SU-DHL-6 (cell line): ENCODE data around the gene ZNF292.

Experiments
- CTCF ChIP-seq: fragments of 200-600 bp; sonication (generic); IDR thresholded peaks from one replicate; pipeline ENCODE4 v1.5.1; 2017; ENCODE audit warnings: antibody characterized with exemption, mild to moderate bottlenecking, low read length, moderate library complexity; ENCODE audit not compliant: insufficient read depth, poor library complexity, severe bottlenecking
- EZH2phosphoT487 ChIP-seq: fragments of 200-600 bp; sonication (generic), shearing (Covaris generic); conservative IDR thresholded peaks from 2 replicates; pipeline ENCODE4 v1.6.1; 2018; ENCODE audit warnings: mild to moderate bottlenecking, antibody characterized with exemption, low read length, moderate library complexity, mixed read lengths

DNA sequence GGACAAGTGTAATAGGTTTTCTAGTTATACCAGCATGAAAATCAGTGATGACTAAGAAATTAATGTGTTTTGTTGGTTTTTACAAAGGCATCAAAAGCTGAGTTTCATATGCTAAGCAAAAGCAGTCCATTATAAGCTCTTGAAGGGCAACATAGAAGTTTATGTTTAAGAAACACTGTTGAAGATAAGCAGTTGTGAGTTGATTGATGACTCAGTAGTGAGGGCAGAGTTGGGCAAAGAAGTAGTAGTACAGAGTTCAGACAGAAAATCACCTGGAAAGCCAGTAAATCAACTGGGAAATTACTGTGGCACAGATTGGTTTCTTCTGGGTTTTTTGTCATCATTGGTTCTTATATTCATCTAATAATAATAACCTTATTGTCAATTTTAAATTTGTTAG lies 89.0 kb downstream of the ZNF292 start:
- TF ChIP-seq CTCF = no peak
- no peak for TF ChIP-seq EZH2phosphoT487
